ENCODE measurements around the gene DCUN1D5. TPM values are rescaled to one million over a fixed set of nuclear protein-coding genes. Genes with fewer than 3 reads are reported as not detected.

The DCUN1D5 gene
- total and polyA plus RNA-seq, 2 of the 13 experiments (the other 11 are each of a cell fraction or from before 2014, with no cell fraction given): 32.9 to 46.7 TPM

GRCh38 chr11:103050351-103050750, 41.6 kb downstream of the DCUN1D5 start (continued):
- TF ChIP-seq, protein P1, sequence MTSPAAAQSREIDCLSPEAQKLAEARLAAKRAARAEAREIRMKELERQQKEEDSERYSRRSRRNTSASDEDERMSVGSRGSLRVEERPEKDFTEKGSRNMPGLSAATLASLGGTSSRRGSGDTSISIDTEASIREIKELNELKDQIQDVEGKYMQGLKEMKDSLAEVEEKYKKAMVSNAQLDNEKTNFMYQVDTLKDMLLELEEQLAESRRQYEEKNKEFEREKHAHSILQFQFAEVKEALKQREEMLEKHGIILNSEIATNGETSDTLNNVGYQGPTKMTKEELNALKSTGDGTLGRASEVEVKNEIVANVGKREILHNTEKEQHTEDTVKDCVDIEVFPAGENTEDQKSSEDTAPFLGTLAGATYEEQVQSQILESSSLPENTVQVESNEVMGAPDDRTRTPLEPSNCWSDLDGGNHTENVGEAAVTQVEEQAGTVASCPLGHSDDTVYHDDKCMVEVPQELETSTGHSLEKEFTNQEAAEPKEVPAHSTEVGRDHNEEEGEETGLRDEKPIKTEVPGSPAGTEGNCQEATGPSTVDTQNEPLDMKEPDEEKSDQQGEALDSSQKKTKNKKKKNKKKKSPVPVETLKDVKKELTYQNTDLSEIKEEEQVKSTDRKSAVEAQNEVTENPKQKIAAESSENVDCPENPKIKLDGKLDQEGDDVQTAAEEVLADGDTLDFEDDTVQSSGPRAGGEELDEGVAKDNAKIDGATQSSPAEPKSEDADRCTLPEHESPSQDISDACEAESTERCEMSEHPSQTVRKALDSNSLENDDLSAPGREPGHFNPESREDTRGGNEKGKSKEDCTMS (CRISPR knock-in tag; conservative IDR thresholded peaks at IDR 0.05): no peak
- TF ChIP-seq SIX1 (CRISPR knock-in tag; IDR thresholded peaks at IDR 0.05; ENCODE audit: borderline replicate concordance) (no peak), RARG (CRISPR knock-in tag; IDR thresholded peaks at IDR 0.05; ENCODE audit: low read depth) (no peak), ZBTB1 (CRISPR knock-in tag; IDR thresholded peaks at IDR 0.05; ENCODE audit: borderline replicate concordance) (no peak)

DNA sequence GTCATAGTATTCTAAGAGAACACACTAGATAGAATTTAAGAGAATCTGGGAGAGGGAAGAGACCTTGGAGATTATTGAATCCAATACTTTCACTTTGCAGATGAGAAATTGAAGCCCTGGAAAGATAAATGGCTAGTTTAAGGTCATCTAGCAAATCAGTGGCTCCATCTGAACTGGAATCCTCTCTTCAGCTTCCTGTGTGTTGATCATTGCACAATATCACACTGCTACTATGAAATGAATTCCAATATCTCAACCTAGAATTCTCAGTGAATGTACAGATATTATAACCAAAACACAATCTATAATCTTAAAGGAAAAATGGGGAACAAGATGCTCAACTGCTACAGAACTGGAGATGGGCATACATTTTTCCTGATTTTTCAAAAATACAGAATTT, 44.1 kb downstream of the DCUN1D5 start:
- DNase-seq (ENCODE audit: low spot score): no peak
- Histone ChIP-seq H3K27me3 (ENCODE audit: control insufficient read depth in 1 of 2, insufficient read depth in 2 of 2, low read length in 2 of 2) (no peaks in the 10 kb centered on the region), H2AFZ (ENCODE audit: low read length) (no peak overlapping the region), H3K9ac (ENCODE audit: insufficient read depth, low read depth, low read length) (no peak overlapping the region), H4K20me1 (ENCODE audit: insufficient read depth, low read length) (no peaks in the 10 kb centered on the region), H3K36me3 (replicated peaks in 1 of 2; ENCODE audit: control insufficient read depth in 1 of 2, insufficient read depth in 2 of 2, low read length in 2 of 2) (no peaks in the 10 kb centered on the region), H3K9me3 (ENCODE audit: low read length) (no peaks in the 10 kb centered on the region), H3K27ac (ENCODE audit: extremely low read length, insufficient read depth, low read length) (no peak overlapping the region), H3K4me3 (replicated peaks in 1 of 3; ENCODE audit: insufficient read depth in 1 of 3, low read depth in 2 of 3, low read length in 3 of 3) (no peak overlapping the region), H3K4me1 (ENCODE audit: insufficient read depth, low read length) (no peaks in the 10 kb centered on the region), H3K79me2 (ENCODE audit: insufficient read depth, low read length) (no peaks in the 10 kb centered on the region), H3K4me2 (ENCODE audit: low read depth, low read length) (no peak overlapping the region)
- no peak for ATAC-seq
- intact Hi-C loops (cut with micrococcal nuclease; ENCODE audit: unreplicated experiment): no loop called here
- BruUV-seq (replicated peaks): no TSS peak
- POLR2A ChIA-PET: no interaction called here
- no peak for FAIRE-seq
- CTCF ChIA-PET (ENCODE audit: low intra/inter-chr PET ratio, low total read pairs): no interaction called here
- TF ChIP-seq PTBP1 (IDR thresholded peaks at IDR 0.05; ENCODE audit: low read depth, low read length, poor library complexity, severe bottlenecking) (no peak), CEBPB (IDR thresholded peaks at IDR 0.05; ENCODE audit: borderline replicate concordance, low read depth, low read length) (peak; percentile 88), ZNF629 (CRISPR knock-in tag; conservative IDR thresholded peaks at IDR 0.05) (no peak)
- in situ Hi-C loops (cut with HindIII; ENCODE audit: extremely low pct_ligation_motif_present, low pct_unique_long_range_greater_than_20kb): no loop called here
